MM.1S (cell line): ENCODE measurements around the gene APLP2.
A peak's percentile ranks its signal among the peaks of the same experiment; 100 is the strongest.

Experiments
- DNase-seq: peaks from one replicate; pipeline ENCODE4 v3.0.0-alpha.2; 2015
- H2AFZ ChIP-seq: fragments of 300-600 bp; sonication (generic); 2 replicates; pipeline ENCODE4 v1.6.0; 2016; ENCODE audit warnings: antibody characterized with exemption, low read length
- H3F3A ChIP-seq: fragments of 300-600 bp; sonication (generic); 2 replicates; pipeline ENCODE4 v1.6.1; 2016; ENCODE audit warnings: mild to moderate bottlenecking, antibody characterized with exemption, low read length, moderate library complexity, mixed read lengths; ENCODE audit not compliant: insufficient read depth
- H3K27ac ChIP-seq: fragments of 300-600 bp; sonication (generic); 2 replicates; pipeline ENCODE4 v1.5.1; 2016; ENCODE audit warnings: mild to moderate bottlenecking, low read length
- H3K27me3 ChIP-seq: fragments of 300-600 bp; sonication (generic); replicated peaks from 2 replicates; pipeline ENCODE4 v1.6.0; 2016; ENCODE audit warnings: low read length; ENCODE audit not compliant: insufficient read depth
- H3K36me3 ChIP-seq: fragments of 300-600 bp; sonication (generic); replicated peaks from 2 replicates; pipeline ENCODE4 v1.6.1; 2016; ENCODE audit warnings: mild to moderate bottlenecking, low read length, mixed read lengths; ENCODE audit not compliant: insufficient read depth
- H3K4me1 ChIP-seq: fragments of 300-600 bp; sonication (generic); 2 replicates; pipeline ENCODE4 v1.6.1; 2016; ENCODE audit warnings: low read length, mixed read lengths
- H3K4me2 ChIP-seq: fragments of 300-600 bp; sonication (generic); 2 replicates; pipeline ENCODE4 v1.6.0; 2016; ENCODE audit warnings: low read depth, low read length
- H3K4me3 ChIP-seq: fragments of 300-600 bp; sonication (generic); 2 replicates; pipeline ENCODE4 v1.5.1; 2016; ENCODE audit warnings: low read length, mixed read lengths
- H3K79me2 ChIP-seq: fragments of 300-600 bp; sonication (generic); 2 replicates; pipeline ENCODE4 v1.6.1; 2016; ENCODE audit warnings: mixed run types, low read length, mixed read lengths
- H3K9ac ChIP-seq: fragments of 300-600 bp; sonication (generic); 2 replicates; pipeline ENCODE4 v1.6.1; 2016; ENCODE audit warnings: low read length, mixed read lengths
- H3K9me2 ChIP-seq: fragments of 300-600 bp; sonication (generic); replicated peaks from 2 replicates; pipeline ENCODE4 v1.6.1; 2016; ENCODE audit warnings: mild to moderate bottlenecking, low read length, mixed read lengths; ENCODE audit not compliant: insufficient read depth
- H3K9me3 ChIP-seq: fragments of 300-600 bp; sonication (generic); replicated peaks from 2 replicates; pipeline ENCODE4 v1.6.1; 2016; ENCODE audit warnings: mild to moderate bottlenecking, low read length, mixed read lengths; ENCODE audit not compliant: insufficient read depth
- H4K20me1 ChIP-seq: fragments of 300-600 bp; sonication (generic); 2 replicates; pipeline ENCODE4 v1.6.1; 2016; ENCODE audit warnings: mild to moderate bottlenecking, low read length, moderate library complexity, mixed read lengths; ENCODE audit not compliant: insufficient read depth
- EZH2 ChIP-seq: fragments of 300-600 bp; sonication (generic); optimal IDR thresholded peaks from 2 replicates; pipeline ENCODE3; 2017; ENCODE audit warnings: low read depth, mild to moderate bottlenecking, antibody characterized with exemption, low read length, mixed read lengths
- EZH2phosphoT487 ChIP-seq: fragments of 300-600 bp; sonication (generic); IDR thresholded peaks from 2 replicates; pipeline ENCODE4 v1.6.1; 2018; ENCODE audit warnings: antibody characterized with exemption, low read length
- TF ChIP-seq, protein P1 (sequence below): fragments of 300-600 bp; sonication (generic); IDR thresholded peaks from 2 replicates; pipeline ENCODE4 v1.5.1; 2016; ENCODE audit warnings: antibody characterized with exemption, low read length, mixed read lengths

The APLP2 gene

DNA sequence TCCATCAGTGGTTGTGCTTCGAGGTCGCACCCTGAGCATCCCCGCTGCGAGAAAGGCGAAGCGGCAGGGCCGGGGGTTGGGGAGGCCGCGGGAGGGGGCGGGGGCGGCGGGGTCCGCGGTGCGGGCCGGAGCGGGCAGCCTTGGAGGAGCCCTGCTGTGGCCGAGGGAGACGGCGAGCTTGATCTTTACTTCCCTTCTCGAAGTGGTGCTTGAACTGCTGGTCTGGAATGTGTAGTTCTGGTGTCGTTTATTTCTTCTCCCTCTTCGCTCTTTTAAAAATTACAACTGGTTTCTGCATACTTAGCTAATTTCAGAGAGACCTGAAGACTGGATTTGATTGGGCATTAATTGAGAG, 1.1 kb downstream of the APLP2 start:
- peak; percentile 8 for DNase-seq

DNA sequence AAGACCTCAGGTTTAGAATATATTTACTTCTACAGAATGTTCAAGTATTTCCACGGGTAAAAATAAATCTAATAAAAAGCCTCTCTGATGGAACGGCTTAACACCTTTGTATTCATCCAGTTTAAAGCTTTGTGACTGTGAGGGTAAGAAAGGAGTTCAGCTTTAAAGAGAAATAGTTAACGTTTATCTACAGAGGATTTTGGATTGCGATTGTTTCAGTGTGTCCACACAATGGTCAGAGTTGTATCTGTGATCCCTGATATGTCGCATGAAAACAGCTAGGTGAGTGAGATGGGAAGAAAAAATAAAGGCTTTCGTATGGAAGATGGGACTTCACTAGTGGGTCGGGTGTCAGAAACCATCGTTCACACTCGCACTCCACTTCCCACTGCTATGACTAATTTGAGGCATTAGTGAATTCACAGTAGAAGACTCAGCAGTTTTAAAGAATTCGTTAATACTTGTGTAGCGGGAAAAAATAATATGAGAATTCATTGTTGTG, 1.6 kb downstream of the APLP2 start:
- Histone ChIP-seq H4K20me1 (no peaks in the 10 kb centered on the region), H3K79me2 (peaks cover 13% of the 10 kb centered on the region), H3F3A (peaks cover 8% of the 10 kb centered on the region; the same call in 1 of the 2 replicates), H3K4me2 (peak overlapping the region; percentile 38; the same call in 1 of the 2 replicates), H3K27me3 (no peaks in the 10 kb centered on the region), H3K4me3 (peak overlapping the region; percentile 67; the same call in 1 of the 2 replicates), H3K27ac (no peak overlapping the region), H2AFZ (no peak overlapping the region), H3K4me1 (peaks cover 14% of the 10 kb centered on the region), H3K9me2 (no peaks in the 10 kb centered on the region), H3K36me3 (no peaks in the 10 kb centered on the region), H3K9me3 (no peaks in the 10 kb centered on the region), H3K9ac (no peak overlapping the region)
- no peak for DNase-seq
- TF ChIP-seq, protein P1, sequence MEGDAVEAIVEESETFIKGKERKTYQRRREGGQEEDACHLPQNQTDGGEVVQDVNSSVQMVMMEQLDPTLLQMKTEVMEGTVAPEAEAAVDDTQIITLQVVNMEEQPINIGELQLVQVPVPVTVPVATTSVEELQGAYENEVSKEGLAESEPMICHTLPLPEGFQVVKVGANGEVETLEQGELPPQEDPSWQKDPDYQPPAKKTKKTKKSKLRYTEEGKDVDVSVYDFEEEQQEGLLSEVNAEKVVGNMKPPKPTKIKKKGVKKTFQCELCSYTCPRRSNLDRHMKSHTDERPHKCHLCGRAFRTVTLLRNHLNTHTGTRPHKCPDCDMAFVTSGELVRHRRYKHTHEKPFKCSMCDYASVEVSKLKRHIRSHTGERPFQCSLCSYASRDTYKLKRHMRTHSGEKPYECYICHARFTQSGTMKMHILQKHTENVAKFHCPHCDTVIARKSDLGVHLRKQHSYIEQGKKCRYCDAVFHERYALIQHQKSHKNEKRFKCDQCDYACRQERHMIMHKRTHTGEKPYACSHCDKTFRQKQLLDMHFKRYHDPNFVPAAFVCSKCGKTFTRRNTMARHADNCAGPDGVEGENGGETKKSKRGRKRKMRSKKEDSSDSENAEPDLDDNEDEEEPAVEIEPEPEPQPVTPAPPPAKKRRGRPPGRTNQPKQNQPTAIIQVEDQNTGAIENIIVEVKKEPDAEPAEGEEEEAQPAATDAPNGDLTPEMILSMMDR, result no peak
- TF ChIP-seq EZH2 (no peak), EZH2phosphoT487 (no peak)

More for the DNA sequence above, 1.1 kb downstream of the APLP2 start:
- Histone ChIP-seq H3K9ac (peak overlapping the region; percentile 43; the same call in 1 of the 2 replicates), H4K20me1 (no peaks in the 10 kb centered on the region), H3K9me2 (no peaks in the 10 kb centered on the region), H3K27me3 (no peaks in the 10 kb centered on the region), H3K79me2 (peaks cover 13% of the 10 kb centered on the region), H3K4me2 (peak overlapping the region; percentile 66; the same call in 1 of the 2 replicates), H3K9me3 (no peaks in the 10 kb centered on the region), H3K27ac (no peak overlapping the region), H3K36me3 (no peaks in the 10 kb centered on the region), H2AFZ (peak overlapping the region; percentile 82; the same call in 1 of the 2 replicates), H3F3A (peaks cover 8% of the 10 kb centered on the region; the same call in 1 of the 2 replicates), H3K4me3 (peak overlapping the region; percentile 67), H3K4me1 (peaks cover 14% of the 10 kb centered on the region)
- TF ChIP-seq EZH2phosphoT487, result no peak
- TF ChIP-seq, protein P1, result no peak

DNA sequence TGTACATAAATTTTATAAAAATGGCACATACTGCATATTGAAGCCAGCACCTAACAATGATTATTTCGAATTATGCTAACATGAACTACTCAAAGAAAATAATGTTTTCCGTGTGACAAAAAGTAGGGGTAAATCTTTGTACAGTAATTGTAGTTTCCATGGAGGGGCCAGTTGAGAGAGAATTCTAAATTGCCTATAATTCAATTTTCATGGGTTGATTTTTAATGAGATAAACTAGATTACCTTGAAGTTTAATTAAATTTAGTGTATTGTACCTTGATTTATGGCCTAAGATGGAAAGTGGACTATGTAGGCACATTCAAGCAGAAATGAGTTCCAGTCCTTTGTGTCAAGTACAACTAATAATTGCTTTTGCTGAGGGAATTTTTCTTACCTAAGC, 5.0 kb downstream of the APLP2 start:
- Histone ChIP-seq H3K9me2 (no peaks in the 10 kb centered on the region), H3K4me3 (no peak overlapping the region), H3K4me2 (no peak overlapping the region), H3K27me3 (no peaks in the 10 kb centered on the region), H3F3A (peaks cover 2% of the 10 kb centered on the region; the same call in 1 of the 2 replicates), H3K79me2 (peaks cover 13% of the 10 kb centered on the region), H3K36me3 (no peaks in the 10 kb centered on the region), H3K27ac (no peak overlapping the region), H3K4me1 (peaks cover 5% of the 10 kb centered on the region; the same call in 1 of the 2 replicates), H4K20me1 (no peaks in the 10 kb centered on the region), H2AFZ (no peak overlapping the region), H3K9me3 (no peaks in the 10 kb centered on the region), H3K9ac (no peak overlapping the region)
- DNase-seq, result no peak
- TF ChIP-seq EZH2phosphoT487, result no peak

DNA sequence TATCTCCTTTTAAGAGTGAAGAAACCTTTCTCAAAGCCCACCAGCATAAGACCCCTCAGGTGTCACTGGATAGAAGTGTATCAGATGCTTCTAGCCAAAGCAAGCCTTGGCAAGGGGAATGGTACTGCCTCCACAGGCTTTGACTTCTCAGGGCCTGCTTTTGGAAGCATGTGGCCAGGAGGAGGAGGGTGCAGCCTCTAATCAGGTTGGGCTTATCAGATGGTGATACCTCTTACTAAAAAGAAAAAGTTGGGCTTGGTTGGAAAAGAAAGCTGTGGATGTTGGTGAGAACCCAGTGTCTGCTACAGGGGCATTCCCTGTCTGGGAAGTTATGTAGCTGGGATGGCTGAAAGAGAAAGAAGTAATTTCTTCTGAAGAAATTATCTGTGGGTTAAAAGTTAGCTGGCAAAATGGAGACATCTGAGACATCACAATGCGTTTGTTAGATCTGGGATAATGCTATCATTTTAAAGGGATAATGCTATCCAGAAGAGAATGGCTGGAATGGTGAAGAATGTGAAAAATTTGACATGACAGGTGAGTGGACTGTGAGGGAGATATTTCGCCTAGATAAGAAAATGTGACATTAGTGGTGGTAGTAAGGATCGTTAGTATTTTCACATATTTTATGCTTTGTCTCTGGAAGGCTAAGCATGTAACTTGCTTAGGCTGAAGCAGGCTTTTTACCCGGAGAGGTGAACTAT, 7.2 kb downstream of the APLP2 start:
- H3K9ac ChIP-seq, result no peak overlapping the region
- no peaks in the 10 kb centered on the region for H3K27me3 ChIP-seq
- no peaks in the 10 kb centered on the region for H3K4me1 ChIP-seq
- no peaks in the 10 kb centered on the region for H4K20me1 ChIP-seq
- H3K4me2 ChIP-seq, result no peak overlapping the region
- H3K36me3 ChIP-seq, result no peaks in the 10 kb centered on the region
- no peaks in the 10 kb centered on the region for H3K9me3 ChIP-seq
- no peak overlapping the region for H2AFZ ChIP-seq
- H3K27ac ChIP-seq, result no peak overlapping the region
- no peak for DNase-seq
- H3K9me2 ChIP-seq, result no peaks in the 10 kb centered on the region
- no peak overlapping the region for H3K4me3 ChIP-seq
- TF ChIP-seq EZH2phosphoT487, result no peak
- no peak for TF ChIP-seq EZH2
- TF ChIP-seq, protein P1, result no peak
- H3F3A ChIP-seq, result no peaks in the 10 kb centered on the region
- 0 out of 2 replicates have a peak, but pooled peaks cover 5% of the 10 kb centered on the region for H3K79me2 ChIP-seq
